HuH-7.5 (cell line): ENCODE results near the gene ITLN1.
"Not testable (repeated sequence)": the region's sequence is repeated elsewhere in the genome, so short reads cannot be mapped to it uniquely, and the experiment has no call there.

Source experiments
- DNase-seq: peaks from one replicate; pipeline ENCODE4 v3.0.0; 2011; ENCODE audit warnings: low spot score

Gene ITLN1

GRCh38 chr1:160885042-160885441 is at the start of gene ITLN1:
Gene ITLN1, minus strand, starts transcription at chr1:160885180. Its CDS starts 303 bp downstream, at chr1:160884877.
- DNase-seq, result no peak

GRCh38 chr1:160933305-160933704 is 48.3 kb upstream of the ITLN1 start:
- not testable (repeated sequence) for DNase-seq

- DNase-seq, result no peak
Measured at GRCh38 chr1:160925652-160926244, 40.8 kb upstream of the ITLN1 start.

GRCh38 chr1:160924791-160925651 is 40.0 kb upstream of the ITLN1 start:
- no peak for DNase-seq

- no peak for DNase-seq
Measured at GRCh38 chr1:160916666-160917065, 31.7 kb upstream of the ITLN1 start.

- not testable (repeated sequence) for DNase-seq
Measured at GRCh38 chr1:160913229-160913628, 28.2 kb upstream of the ITLN1 start.

DNA sequence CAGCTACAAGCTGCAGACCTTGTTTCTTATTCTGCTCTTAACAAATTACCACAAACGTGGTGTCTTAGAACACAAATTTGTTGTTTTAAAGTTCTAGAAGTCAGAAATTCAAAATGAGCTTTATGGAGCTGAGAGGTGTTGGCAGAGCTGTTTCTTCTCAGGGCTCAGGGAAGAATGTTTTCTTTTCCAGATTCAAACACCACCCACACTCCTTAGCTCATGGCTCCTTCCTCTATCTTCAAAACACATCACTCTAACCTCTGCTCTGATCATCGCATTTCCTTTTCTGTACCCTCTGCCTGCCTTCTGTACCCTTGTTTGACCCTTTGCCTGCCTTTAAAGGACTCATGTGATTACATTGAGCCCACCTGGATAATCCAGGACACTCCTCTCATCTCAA is 26.9 kb upstream of the ITLN1 start:
- no peak for DNase-seq

DNA sequence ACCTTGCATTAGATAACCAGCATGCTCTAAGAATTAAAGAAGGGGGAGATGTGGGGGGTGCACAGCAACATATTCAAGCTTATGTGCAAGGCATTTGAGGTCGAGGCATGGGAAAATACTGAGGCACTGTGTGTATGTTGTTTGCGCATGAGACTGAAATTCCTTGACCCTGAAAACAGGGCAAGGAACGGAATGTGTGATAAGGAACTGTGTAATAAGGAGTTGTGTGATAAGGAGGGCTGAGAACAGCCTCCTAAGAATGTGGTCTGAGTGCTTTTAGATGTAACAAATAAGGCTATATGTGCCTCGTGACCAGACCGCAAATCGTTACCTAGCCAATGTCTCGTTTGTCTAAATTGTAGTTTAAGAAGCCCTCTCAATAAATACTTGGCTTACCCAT is 26.5 kb upstream of the ITLN1 start:
- DNase-seq, result no peak

DNA sequence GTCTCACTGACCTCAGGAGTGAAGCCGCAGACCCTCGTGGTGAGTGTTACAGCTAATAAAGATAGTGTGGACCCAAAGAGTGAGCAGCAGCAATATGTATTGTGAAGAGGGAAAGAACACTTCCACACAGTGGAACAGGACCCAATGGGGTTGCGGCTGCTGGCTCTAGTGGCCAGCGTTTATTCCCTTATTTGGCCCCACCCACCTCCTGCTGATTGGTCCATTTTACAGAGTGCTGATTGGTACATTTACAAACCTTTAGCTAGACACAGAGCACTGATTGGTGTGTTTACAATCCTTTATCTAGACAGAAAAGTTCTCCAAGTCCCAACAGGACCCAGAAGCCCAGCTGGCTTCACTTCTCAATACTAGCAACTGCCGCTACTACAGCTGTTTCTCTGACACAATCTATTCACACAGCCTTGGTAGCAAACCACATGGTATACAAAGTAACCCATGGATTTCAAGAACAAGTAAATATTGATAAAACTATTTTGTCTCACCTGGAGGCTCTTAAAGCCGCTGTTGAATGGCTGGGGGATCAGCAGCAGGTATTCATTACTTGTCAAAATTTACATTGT is 25.3 kb upstream of the ITLN1 start:
- no peak for DNase-seq

GRCh38 chr1:160907976-160908375 is 23.0 kb upstream of the ITLN1 start:
- no peak for DNase-seq

DNA sequence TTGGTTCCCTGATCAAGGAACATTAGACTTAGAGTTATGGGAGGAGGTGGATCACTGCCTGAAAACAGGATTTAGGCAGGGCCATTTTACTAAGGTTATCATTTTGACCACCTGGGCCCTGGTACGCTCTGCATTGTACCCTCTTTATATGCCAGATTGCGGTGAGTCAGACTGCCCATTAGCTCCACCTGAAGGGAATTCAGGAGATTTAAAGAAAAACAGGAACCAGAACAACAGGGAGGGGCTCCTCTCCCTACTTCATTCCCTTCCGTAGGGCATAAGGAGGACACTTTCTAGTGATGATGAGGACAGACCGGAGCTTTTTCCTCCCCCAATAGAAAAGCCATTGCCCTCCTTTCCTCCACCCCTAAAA is 20.6 kb upstream of the ITLN1 start:
- DNase-seq, result no peak

DNA sequence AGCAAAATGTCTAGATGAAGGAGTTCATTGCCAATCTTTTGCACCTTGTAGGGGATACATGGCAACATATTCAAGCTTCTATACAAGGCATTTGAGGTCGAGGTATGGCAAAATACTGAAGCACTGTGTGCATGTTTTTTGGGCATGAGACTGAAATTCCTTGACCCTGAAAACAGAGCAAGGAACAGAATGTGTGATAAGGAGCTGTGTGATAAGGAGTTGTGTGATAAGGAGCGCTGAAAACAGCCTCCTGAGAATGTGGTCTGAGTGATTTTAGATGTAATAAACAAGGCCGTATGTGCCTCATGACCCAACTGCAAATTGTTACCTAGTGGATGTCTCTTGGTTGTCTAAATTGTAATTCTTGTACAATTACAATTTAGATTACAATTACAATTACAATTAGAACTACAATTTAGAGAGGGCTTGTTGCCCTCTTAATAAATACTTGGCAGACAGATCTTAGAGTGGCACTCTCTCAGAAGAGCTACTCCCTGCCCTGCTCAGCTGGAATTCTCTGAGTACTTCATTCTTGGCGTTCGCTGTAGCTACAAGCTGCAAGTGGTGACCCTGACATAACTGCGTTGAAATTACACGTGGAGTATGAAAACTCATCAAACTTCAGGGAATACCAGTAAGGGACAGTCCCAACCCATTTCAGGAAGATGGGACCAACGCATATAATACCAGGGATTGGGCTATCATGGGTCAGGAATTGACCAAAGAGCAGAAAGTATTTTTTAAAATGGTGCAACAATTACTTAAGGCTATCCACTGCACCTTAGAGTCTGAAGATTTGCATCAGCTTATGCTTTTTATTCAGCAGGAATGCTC is 20.0 kb upstream of the ITLN1 start:
- no peak for DNase-seq

- DNase-seq, result not testable (repeated sequence)
Measured at GRCh38 chr1:160902251-160902650, 17.3 kb upstream of the ITLN1 start.

DNA sequence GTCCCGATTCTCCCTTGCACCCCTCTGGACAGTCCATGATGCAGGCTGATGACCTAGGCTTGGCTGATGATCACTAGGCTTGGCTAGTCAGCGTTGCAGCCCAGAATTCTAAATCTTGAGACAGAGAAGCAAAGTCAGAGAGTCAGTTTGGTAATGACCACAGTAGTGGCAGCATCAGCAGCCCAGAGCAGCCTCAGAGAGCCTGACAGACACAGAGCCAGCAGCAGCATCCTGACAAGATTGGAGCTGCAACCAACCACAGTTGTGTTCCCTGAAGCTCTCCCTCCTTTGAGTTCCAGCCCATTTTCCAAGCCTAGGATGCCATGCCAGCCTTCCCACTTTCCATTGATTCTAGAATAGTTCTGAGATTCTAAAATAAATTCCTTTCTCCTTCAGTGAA is 16.8 kb upstream of the ITLN1 start:
- no peak for DNase-seq

GRCh38 chr1:160900683-160901082 is 15.7 kb upstream of the ITLN1 start:
- not testable (repeated sequence) for DNase-seq

DNA sequence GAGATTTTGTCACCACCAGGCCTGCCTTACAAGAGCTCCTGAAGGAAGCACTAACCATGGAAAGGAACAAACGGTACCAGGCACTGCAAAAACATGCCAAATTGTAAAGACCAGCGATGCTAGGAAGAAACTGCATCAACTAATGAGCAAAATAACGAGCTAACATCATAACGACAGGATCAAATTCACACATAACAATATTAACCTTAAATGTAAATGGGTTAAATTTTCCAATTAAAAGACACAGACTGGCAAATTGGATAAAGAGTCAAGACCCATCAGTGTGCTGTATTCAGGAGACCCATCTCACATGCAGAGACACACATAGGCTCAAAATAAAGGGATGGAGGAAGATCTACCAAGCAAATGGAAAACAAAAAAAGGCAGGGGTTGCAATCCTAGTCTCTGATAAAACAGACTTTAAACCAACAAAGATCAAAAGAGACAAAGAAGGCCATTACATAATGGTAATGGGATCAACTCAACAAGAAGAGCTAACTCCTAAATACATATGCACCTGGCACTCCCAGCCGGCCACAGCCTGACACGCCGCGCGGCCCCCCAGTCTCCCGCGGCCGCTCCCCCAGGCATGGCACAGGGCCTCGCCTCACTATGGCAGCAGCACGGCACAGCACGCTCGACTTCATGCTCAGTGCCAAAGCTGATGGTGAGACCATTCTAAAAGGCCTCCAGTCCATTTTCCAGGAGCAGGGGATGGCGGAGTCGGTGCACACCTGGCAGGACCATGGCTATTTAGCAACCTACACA is 9.6 kb upstream of the ITLN1 start:
- DNase-seq, result not testable (repeated sequence)

DNA sequence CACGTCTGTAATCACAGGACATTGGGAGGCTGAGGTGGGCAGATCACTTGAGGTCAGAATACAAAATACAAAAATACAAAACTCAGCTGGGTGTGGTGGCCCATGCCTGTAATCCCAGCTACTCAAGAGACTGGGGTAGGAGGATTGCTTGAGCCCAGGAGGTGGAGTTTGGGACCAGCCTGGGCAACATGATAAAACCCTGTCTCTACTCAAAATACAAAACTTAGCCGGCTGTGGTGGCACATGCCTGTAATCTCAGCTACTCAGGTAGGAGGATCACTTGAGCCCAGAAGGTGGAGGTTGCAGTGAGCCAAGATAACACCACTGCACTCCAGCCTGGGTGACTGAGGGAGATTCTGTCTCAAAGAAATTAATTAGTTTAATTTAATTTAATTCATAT is 6.5 kb upstream of the ITLN1 start:
- no peak for DNase-seq

GRCh38 chr1:160888926-160889325 is 3.9 kb upstream of the ITLN1 start:
- no peak for DNase-seq

DNA sequence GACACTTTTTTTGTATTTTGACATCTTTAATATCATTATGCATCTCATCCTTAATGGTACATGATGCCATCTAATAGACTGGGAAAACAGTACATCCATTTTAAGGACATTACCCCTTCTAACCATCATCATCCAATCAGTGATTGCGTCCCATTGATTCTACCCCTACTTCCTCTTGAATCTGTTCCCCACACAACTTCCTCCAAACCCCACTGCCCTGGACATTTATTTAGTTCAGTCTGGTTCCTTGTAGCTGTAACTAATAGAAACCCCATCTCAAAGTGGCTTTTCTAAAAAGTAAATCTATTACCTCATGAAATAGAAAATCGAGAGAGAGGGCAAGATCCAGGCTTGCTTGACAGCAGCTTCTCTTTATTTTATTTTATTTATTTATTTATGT is 2.1 kb upstream of the ITLN1 start:
- DNase-seq, result no peak

- no peak for DNase-seq
Measured at GRCh38 chr1:160884579-160884978, 401 bp downstream of the ITLN1 start.
